Stimulated activated CD4-positive, alpha-beta T cell treated with anti-CD3 and anti-CD28 coated beads, Interleukin-1b, Interleukin-23, amount 100 ng/mL, for 1 hour (primary cell): ENCODE results near the gene RABGAP1L.

Source experiments
- DNase-seq, 2 donors: peaks; one replicate each; pipeline ENCODE4 v3.0.0-alpha.2; 2020; ENCODE audit warnings: low read depth in 2 of 2

The RABGAP1L gene

GRCh38 chr1:174197088-174197487, 37.8 kb downstream of the RABGAP1L start:
- no peak for DNase-seq

DNA sequence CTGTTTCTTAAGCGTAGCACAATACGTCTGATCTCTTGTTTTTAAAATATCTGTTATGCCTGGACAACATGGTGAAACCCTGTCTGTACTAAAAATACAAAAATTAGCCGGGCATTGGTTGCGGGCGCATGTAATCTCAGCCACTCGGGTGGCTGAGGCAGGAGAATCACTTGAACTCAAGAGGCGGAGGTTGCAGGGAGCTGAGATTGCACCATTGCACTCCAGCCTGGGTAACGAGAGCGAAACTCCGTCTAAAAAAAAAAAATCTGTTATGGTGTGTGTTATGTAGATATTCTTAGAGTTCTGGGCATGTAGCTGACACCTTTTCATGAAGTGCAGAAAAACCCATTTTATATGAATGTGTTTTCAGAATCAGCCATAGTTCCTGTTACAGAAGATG, 38.2 kb downstream of the RABGAP1L start:
- no peak for DNase-seq

DNA sequence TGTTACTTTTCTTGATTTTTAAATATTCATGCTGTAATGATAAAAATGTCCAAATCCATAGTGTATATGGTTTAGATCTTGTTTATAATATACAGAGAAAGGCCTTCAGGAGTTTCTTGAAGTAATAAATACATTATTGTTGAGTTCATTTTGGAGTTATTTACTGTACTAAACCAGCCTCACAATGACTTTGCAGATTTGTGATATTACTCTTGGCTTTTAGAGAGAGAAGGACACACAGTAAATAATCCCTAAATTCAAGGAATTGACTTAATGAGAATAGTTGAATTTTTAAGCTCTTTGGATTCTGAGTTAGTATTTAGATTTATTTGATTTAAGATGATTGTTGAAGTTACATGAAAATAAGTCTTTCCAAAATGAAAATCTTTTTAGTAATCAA, 38.9 kb downstream of the RABGAP1L start:
- no peak for DNase-seq

GRCh38 chr1:174200746-174201145, 41.4 kb downstream of the RABGAP1L start:
- no peak for DNase-seq

DNA sequence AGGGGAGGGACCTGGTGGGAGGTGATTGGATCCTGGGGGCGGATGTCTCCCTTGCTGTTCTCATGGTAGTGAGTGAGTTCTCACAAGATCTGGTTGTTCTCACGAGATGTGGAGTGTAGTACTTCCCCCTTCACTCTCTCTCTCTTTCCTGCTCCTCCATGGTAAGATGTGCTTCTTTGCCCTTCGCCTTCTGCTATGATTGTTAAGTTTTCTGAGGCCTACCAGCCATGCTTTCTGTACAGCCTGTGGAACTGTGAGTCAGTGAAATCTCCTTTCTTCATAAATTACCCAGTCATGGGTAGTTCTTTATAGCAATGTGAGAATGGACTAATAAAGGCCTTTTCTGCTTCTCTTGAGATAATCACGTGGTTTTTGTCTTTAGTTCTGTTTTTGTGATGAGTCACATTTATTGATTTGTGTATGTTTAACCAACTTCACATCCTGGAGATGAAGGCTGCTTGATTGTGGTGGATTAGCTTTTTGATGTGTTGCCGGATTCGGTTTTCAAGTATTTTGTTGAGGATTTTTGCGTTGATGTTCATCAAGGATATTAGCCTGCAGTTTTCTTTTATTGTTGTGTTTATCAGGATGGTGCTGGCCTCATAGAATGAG, 45.5 kb downstream of the RABGAP1L start:
- no peak for DNase-seq

DNA sequence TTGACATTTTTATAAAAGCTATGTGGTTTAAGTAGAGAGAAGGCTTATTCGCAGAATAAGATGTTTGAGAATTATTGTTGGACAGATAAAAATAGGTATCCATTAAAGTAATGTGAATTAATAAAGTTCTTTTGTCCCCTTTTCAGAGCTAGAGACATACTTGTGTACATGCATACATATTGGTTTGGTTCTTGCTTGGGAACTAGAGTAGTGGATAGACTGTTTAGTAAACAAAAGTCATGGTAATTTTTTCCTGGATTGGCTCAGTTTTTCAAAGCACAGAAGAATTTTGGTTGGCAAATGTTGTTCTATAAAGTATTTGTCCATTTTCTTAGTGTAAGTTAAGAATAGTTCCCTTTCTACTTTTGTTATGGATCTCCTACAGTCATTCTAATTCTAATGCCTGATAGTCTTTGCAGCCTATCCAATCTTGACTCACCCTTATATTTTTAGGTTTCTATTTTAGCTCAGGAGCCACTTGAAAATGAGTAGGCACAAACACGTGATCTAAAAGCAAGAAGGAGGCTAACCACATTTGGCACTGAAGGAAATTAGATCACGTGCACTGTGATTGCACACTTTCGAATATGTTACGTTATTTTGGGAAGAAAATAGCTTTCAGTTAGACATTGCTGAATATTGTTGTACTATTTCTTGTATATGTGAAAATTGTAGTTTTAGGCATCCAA, 47.0 kb downstream of the RABGAP1L start:
- no peak for DNase-seq

GRCh38 chr1:174209347-174210187, 50.2 kb downstream of the RABGAP1L start:
- DNase-seq = no peak

GRCh38 chr1:174211486-174211885, 52.2 kb downstream of the RABGAP1L start:
- DNase-seq = no peak

DNA sequence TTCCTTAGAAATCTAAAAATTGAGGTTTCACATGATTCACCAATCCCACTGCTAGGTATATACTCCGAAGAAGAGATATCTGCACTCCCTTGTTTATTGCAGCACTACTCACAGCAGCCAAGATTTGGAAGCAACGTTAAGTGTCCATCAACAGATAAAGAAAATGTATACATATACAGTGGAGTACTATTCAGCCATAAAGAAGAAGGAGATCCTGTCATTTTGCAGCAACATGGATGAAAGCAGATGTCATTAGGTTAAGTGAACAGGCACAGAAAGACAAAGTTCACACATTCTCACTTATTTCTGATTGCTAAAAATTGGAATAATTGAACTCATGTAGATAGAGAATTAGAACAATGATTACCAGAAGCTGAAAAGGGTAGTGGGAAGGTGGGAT, 56.4 kb downstream of the RABGAP1L start:
- no peak for DNase-seq

DNA sequence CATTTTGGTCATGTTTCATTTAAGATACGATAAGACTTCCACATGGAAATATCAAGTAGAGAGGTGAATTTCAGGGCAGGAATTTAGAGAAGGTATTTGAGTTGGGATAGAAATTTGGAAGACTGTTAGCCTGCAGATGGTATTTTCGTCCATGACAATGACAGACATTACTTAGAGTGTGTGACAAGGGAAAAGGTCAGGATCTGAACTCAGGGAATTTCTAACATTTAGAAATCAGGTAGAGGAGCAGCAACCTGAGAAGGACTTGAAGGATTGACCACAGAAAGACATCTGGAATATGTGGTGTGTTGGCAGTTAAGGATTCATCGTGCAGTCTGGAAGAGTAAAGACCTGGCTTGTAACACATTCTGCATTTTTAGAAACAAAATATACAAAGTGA, 57.9 kb downstream of the RABGAP1L start:
- DNase-seq = no peak

GRCh38 chr1:174217787-174218574, 58.7 kb downstream of the RABGAP1L start:
- DNase-seq = no peak

GRCh38 chr1:174218983-174219382, 59.7 kb downstream of the RABGAP1L start:
- DNase-seq = no peak

DNA sequence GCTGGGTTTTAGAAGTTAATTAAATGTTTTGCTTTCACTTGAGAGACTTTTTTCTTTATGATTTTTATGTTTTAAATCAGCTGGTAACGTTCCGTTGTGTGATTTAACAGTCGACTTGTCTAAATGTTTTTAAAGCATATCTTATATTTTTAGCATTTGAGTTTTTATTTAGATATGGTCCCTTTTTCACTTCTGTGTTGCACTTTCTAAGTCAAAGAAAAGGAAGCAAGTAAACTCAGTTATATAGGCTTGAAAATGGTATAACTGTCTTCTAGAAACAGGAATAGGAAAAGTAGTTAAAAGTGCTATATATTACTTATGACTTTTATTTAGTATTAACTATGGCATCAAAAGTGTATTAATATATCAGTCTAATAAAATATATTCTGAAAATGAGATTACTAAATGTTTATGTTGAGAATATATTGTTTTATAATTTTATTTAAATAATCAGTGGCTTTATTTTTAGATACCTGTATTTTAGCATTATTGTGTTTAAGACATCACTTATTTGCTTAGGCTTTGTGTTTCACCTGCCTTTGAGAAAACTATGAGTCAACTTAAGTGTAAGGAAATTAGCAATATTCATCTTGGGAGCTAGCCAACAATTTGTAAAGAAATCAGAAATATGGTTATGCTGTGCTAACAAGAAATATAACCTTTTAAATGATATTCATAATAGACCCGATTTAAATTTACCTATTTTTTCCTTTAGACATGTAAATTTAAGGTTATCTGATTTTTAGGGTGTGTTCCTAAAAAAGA, 60.5 kb downstream of the RABGAP1L start:
- no peak for DNase-seq

- no peak for DNase-seq
These were observed 62.4 kb downstream of the RABGAP1L start for GRCh38 chr1:174221681-174222080.

DNA sequence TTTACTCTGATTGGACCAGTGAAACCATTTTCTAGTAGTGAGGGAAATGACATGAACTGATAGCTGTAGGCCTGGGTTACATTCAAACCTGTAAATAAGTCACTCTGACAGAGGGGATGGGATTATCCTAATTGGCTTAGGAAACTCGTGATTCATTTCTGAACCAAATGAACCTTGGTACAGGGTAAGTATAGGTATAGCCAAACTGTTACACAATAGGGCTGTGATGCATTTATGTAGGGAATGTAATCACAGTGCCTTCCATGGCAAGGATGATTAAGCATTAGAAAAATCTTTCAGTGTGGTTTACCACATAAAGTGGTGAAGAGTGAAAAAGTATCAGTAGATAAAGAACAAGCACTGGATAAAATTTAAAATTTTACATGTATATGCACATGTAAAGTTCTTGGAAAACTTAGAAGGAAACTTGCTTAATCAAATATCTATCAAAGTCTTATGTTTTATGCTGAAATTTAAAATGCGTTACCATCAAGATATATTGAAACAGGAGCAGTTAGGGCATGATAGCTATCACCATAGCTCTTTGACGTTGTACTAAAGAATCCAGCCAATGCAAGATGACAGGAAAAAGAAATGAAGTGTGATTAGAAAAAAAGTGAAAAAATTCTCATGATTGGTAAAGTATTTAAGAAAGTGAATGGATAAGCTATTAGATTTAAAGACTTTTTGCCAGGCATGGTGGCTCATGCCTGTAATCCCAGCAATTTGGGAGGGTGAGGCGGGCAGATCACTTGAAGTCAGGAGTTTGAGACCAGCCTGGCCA, 63.0 kb downstream of the RABGAP1L start:
- DNase-seq = no peak

DNA sequence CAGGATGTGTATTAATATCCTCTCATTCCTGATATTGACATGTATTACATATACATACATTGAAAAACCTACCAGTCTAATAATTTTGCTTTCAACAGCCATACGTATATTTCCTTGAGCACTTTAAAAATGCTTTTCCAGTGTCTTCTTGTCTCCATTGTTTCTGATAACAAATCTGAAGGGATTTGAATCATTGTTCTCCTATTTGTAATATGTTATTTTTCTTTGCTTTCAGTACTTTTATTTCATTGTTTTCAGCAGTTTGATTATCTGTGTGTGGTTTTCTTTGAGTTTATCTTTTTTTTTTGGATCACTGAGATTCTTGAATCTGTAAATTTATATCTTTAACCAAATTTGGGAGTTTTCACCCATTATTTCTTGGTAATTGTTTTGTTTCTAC, 65.3 kb downstream of the RABGAP1L start:
- no peak for DNase-seq

GRCh38 chr1:174225499-174226204, 66.3 kb downstream of the RABGAP1L start:
- no peak for DNase-seq

GRCh38 chr1:174230399-174230798, 71.1 kb downstream of the RABGAP1L start:
- no peak for DNase-seq

- no peak for DNase-seq
These were observed 73.4 kb downstream of the RABGAP1L start for GRCh38 chr1:174232761-174233160.
